Measurements from ENCODE around the gene CPA3. TPM values are rescaled to one million over a fixed set of nuclear protein-coding genes. Genes with fewer than 3 reads are reported as not detected.

CPA3 gene
- total RNA-seq, 2 experiments from 2014 or later: not detected

GRCh38 chr3:148839805-148840204 is 25.3 kb upstream of the CPA3 start:
- Mint-ChIP-seq H3K27me3 (peaks cover 6% of the 10 kb centered on the region), H3K4me1 (no peaks in the 10 kb centered on the region), H3K9me3 (ENCODE audit: low read depth) (no peaks in the 10 kb centered on the region), H3K4me3 (no peak overlapping the region), H3K36me3 (ENCODE audit: low read depth) (no peaks in the 10 kb centered on the region), H3K27ac (no peak overlapping the region)
- POLR2A ChIA-PET: no interaction called here
- no peak for ATAC-seq
- CTCF ChIA-PET: interaction anchor here (1.1 kb wide), 1 partner anchor 22 kb away, joined by 3 read pairs; no protein-coding TSS in a partner anchor
- DNase-seq: no peak
- intact Hi-C loops (cut with DNase I, micrococcal nuclease): no loop called here

GRCh38 chr3:148840451-148840850 is 24.6 kb upstream of the CPA3 start:
- ChIA-PET CTCF (interaction anchor here (1.1 kb wide), 1 partner anchor 21 kb away, joined by 3 read pairs; no protein-coding TSS in a partner anchor), POLR2A (no interaction called here)
- Mint-ChIP-seq H3K36me3 (ENCODE audit: low read depth) (no peaks in the 10 kb centered on the region), H3K4me3 (no peak overlapping the region), H3K27me3 (peaks cover 2% of the 10 kb centered on the region), H3K9me3 (ENCODE audit: low read depth) (no peaks in the 10 kb centered on the region), H3K4me1 (no peaks in the 10 kb centered on the region), H3K27ac (no peak overlapping the region)
- intact Hi-C loops (cut with DNase I, micrococcal nuclease): no loop called here
- DNase-seq (no peak), ATAC-seq (no peak)

GRCh38 chr3:148845756-148846395 is 19.2 kb upstream of the CPA3 start:
- H3K9me3 Mint-ChIP-seq (ENCODE audit: low read depth): no peaks in the 10 kb centered on the region
- intact Hi-C loops (cut with DNase I, micrococcal nuclease): no loop called here
- no peak for DNase-seq
- no peak for ATAC-seq
- H3K27me3 Mint-ChIP-seq: peaks cover 2% of the 10 kb centered on the region
- ChIA-PET CTCF (interaction anchor here (0.8 to 1.5 kb wide), 2 partner anchors 14 to 16 kb away, joined by 4 read pairs; no protein-coding TSS in a partner anchor), POLR2A (no interaction called here)
- no peaks in the 10 kb centered on the region for H3K36me3 Mint-ChIP-seq (ENCODE audit: low read depth)
- H3K4me3 Mint-ChIP-seq: no peak overlapping the region
- H3K4me1 Mint-ChIP-seq: no peaks in the 10 kb centered on the region
- no peak overlapping the region for H3K27ac Mint-ChIP-seq

- H3K27me3 Mint-ChIP-seq: no peaks in the 10 kb centered on the region
- H3K36me3 Mint-ChIP-seq (ENCODE audit: low read depth): no peaks in the 10 kb centered on the region
- DNase-seq (no peak), ATAC-seq (no peak)
- H3K4me3 Mint-ChIP-seq: no peak overlapping the region
- intact Hi-C loops (cut with DNase I, micrococcal nuclease): no loop called here
- H3K9me3 Mint-ChIP-seq (ENCODE audit: low read depth): no peaks in the 10 kb centered on the region
- no peak overlapping the region for H3K27ac Mint-ChIP-seq
- CTCF ChIA-PET: interaction anchor here (0.6 to 1.5 kb wide), 2 partner anchors 13 to 14 kb away, joined by 3 to 4 read pairs; no protein-coding TSS in a partner anchor
- POLR2A ChIA-PET: no interaction called here
- H3K4me1 Mint-ChIP-seq: no peaks in the 10 kb centered on the region
These were observed 17.7 kb upstream of the CPA3 start for GRCh38 chr3:148847351-148847750.

DNA sequence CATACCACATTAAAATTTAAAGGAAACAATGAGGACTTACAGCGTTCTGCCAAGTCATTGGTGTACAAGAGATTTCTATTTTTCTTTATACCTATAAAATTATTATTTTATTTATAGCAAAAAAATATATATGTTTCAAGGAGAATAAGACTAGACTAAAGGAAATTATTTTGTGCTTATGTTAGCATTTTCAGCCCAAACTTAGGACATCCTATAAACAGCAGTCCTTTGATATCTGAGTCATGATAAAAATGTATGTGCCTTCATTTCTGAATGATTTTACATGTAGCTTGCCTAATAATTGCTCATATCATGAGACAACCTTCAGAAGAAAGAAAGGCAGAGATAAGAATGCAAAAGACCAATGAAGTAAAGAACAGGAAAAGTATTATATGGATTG is 16.7 kb upstream of the CPA3 start:
- ATAC-seq: no peak
- Mint-ChIP-seq H3K4me1 (no peaks in the 10 kb centered on the region), H3K36me3 (ENCODE audit: low read depth) (no peaks in the 10 kb centered on the region), H3K27me3 (no peaks in the 10 kb centered on the region), H3K27ac (no peak overlapping the region), H3K4me3 (no peak overlapping the region), H3K9me3 (ENCODE audit: low read depth) (no peaks in the 10 kb centered on the region)
- no peak for DNase-seq
- intact Hi-C loops (cut with DNase I, micrococcal nuclease): no loop called here
- ChIA-PET POLR2A (no interaction called here), CTCF (no interaction called here)

- H3K4me3 Mint-ChIP-seq: no peak overlapping the region
- ATAC-seq (no peak), DNase-seq (no peak)
- no peaks in the 10 kb centered on the region for H3K9me3 Mint-ChIP-seq (ENCODE audit: low read depth)
- POLR2A ChIA-PET: no interaction called here
- H3K36me3 Mint-ChIP-seq (ENCODE audit: low read depth): no peaks in the 10 kb centered on the region
- CTCF ChIA-PET: interaction anchor here (0.9 to 1.4 kb wide), 2 partner anchors 13 to 89 kb away, joined by 3 read pairs; partner anchors contain the start of gene CPA3
- H3K27ac Mint-ChIP-seq: no peak overlapping the region
- H3K27me3 Mint-ChIP-seq: no peaks in the 10 kb centered on the region
- intact Hi-C loops (cut with DNase I, micrococcal nuclease): no loop called here
- no peaks in the 10 kb centered on the region for H3K4me1 Mint-ChIP-seq
These were observed 12.7 kb upstream of the CPA3 start for GRCh38 chr3:148852271-148852992.

DNA sequence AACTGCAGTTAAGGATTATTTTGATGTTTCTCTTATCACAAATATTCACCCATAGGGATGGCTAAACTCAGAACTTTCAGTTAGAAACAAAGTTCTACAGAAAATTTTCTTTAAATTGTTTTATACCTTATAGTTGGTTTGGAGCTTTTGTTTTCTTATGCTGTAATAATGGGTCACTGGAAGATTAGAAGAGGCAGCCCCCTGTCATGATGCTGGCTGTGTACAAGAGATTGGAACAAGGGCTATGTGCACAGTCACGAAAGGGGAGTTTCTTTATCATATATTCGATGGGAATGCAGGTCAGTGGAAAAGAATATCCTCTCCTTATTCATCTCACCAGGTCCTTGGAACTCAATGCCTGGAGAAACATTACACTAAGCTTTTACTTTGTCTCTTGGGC is 12.0 kb upstream of the CPA3 start:
- no peaks in the 10 kb centered on the region for H3K4me1 Mint-ChIP-seq
- no peaks in the 10 kb centered on the region for H3K9me3 Mint-ChIP-seq (ENCODE audit: low read depth)
- DNase-seq (no peak), ATAC-seq (no peak)
- no peaks in the 10 kb centered on the region for H3K36me3 Mint-ChIP-seq (ENCODE audit: low read depth)
- H3K4me3 Mint-ChIP-seq: no peak overlapping the region
- CTCF ChIA-PET: interaction anchor here (1.1 to 1.4 kb wide), 2 partner anchors 12 to 93 kb away, joined by 3 to 4 read pairs; partner anchors contain the start of gene CPA3
- no peaks in the 10 kb centered on the region for H3K27me3 Mint-ChIP-seq
- no peak overlapping the region for H3K27ac Mint-ChIP-seq
- POLR2A ChIA-PET: no interaction called here
- intact Hi-C loops (cut with DNase I, micrococcal nuclease): no loop called here

GRCh38 chr3:148854061-148854460 is 11.0 kb upstream of the CPA3 start:
- ATAC-seq (no peak), DNase-seq (no peak)
- Mint-ChIP-seq H3K27ac (no peak overlapping the region), H3K27me3 (no peaks in the 10 kb centered on the region), H3K36me3 (ENCODE audit: low read depth) (no peaks in the 10 kb centered on the region), H3K4me1 (no peaks in the 10 kb centered on the region), H3K4me3 (no peak overlapping the region), H3K9me3 (ENCODE audit: low read depth) (no peaks in the 10 kb centered on the region)
- ChIA-PET CTCF (interaction anchor here (1.1 to 1.4 kb wide), 2 partner anchors 11 to 92 kb away, joined by 3 to 4 read pairs; partner anchors contain the start of gene CPA3), POLR2A (no interaction called here)
- intact Hi-C loops (cut with DNase I, micrococcal nuclease): no loop called here

- POLR2A ChIA-PET: no interaction called here
- CTCF ChIA-PET: no interaction called here
- no peak overlapping the region for H3K4me3 Mint-ChIP-seq
- no peak overlapping the region for H3K27ac Mint-ChIP-seq
- DNase-seq (no peak), ATAC-seq (no peak)
- intact Hi-C loops (cut with DNase I, micrococcal nuclease): no loop called here
- no peaks in the 10 kb centered on the region for H3K36me3 Mint-ChIP-seq (ENCODE audit: low read depth)
- H3K9me3 Mint-ChIP-seq (ENCODE audit: low read depth): no peaks in the 10 kb centered on the region
- peaks cover 3% of the 10 kb centered on the region for H3K27me3 Mint-ChIP-seq
- H3K4me1 Mint-ChIP-seq: no peaks in the 10 kb centered on the region
These were observed 8.7 kb upstream of the CPA3 start for GRCh38 chr3:148856384-148856783.

DNA sequence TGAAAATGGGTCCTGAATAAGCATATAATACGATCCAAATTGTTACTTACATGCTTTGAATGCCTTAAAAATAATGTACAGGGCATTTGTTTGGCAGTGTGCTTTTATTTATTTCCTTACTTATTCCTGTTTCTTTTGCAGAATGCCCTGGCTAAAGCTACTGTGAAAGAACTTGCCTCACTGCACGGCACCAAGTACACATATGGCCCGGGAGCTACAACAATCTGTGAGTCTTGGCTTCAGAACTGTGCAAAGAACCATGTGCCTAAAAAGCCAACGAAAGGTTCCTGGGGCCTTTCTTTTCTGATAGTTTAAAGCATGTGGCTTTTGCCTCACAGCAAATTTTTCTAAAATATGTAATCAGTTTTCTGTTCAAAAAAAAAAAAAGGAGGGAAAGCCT is 7.8 kb upstream of the CPA3 start:
- Mint-ChIP-seq H3K4me3 (no peak overlapping the region), H3K9me3 (ENCODE audit: low read depth) (no peaks in the 10 kb centered on the region), H3K36me3 (ENCODE audit: low read depth) (no peaks in the 10 kb centered on the region), H3K27ac (no peak overlapping the region), H3K27me3 (peaks cover 3% of the 10 kb centered on the region), H3K4me1 (no peaks in the 10 kb centered on the region)
- intact Hi-C loops (cut with DNase I, micrococcal nuclease): no loop called here
- no peak for DNase-seq
- POLR2A ChIA-PET: no interaction called here
- CTCF ChIA-PET: no interaction called here
- no peak for ATAC-seq

- ATAC-seq: peak; percentile 60
- no peaks in the 10 kb centered on the region for H3K36me3 Mint-ChIP-seq (ENCODE audit: low read depth)
- intact Hi-C loops (cut with DNase I, micrococcal nuclease): loop anchor here (1.0 kb wide), 3 partner anchors 82 to 412 kb away; no protein-coding TSS in a partner anchor
These were observed 3.7 kb upstream of the CPA3 start for GRCh38 chr3:148861277-148861869.

More at GRCh38 chr3:148861277-148861869, 3.7 kb upstream of the CPA3 start:
- Mint-ChIP-seq H3K9me3 (ENCODE audit: low read depth) (no peaks in the 10 kb centered on the region), H3K4me3 (no peak overlapping the region), H3K27me3 (peaks cover 10% of the 10 kb centered on the region), H3K27ac (no peak overlapping the region), H3K4me1 (no peaks in the 10 kb centered on the region)
- ChIA-PET POLR2A (no interaction called here), CTCF (interaction anchor here (0.6 to 5.6 kb wide), 18 partner anchors 10 to 346 kb away, joined by 3 to 69 read pairs (median 4); no protein-coding TSS in a partner anchor)
- no peak for DNase-seq

Data from activated CD4-positive, alpha-beta T cell treated with anti-CD3 and anti-CD28 coated beads for 36 hours (primary cell).